ENCODE results near the gene PLEKHA7. TPM values are rescaled to one million over a fixed set of nuclear protein-coding genes. Genes with fewer than 3 reads are reported as not detected.
A peak's percentile ranks its signal among the peaks of the same experiment; 100 is the strongest.

The PLEKHA7 gene
- polyA plus RNA-seq, 1 of the 3 experiments (the other 2 are of a cell fraction) = 0.12 TPM

DNA sequence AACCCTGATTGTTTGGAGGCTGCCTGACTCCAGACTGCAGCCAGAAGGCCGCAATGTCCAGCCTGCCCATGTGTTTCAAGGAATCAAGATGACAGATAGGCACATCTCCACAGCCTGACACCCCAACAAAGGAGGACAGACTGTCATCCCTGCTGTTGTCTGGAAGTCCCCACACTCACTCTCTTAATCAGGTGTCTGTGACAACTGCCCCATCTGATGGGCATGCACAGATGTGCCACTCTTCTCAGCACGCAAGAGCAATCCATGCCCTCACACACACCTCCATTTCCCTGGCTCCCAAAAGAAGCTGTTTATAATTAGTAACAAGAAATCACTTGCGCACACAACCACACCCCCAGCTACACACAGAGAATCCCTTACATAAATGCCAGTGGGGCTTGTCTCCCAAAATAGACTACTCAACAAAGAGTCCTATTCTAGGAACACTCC is 158.2 kb downstream of the PLEKHA7 start:
- Histone ChIP-seq H3K27me3 (ENCODE audit: insufficient read depth) (no peaks in the 10 kb centered on the region; the same call in 1 of the 2 replicates), H3K4me1 (ENCODE audit: control insufficient read depth in 1 of 2, insufficient read depth in 2 of 2, low read depth in 1 of 2, low read length in 1 of 2) (peaks cover 0 to 17% of the 10 kb centered on the region in 2 experiments; a peak in 1 of 4 replicates), H2AFZ (ENCODE audit: low read depth) (no peak overlapping the region), H3K9me3 (no peaks in the 10 kb centered on the region), H3K79me2 (ENCODE audit: insufficient read depth) (no peaks in the 10 kb centered on the region), H3K4me3 (ENCODE audit: low read depth in 2 of 2, low read length in 1 of 2) (no peak overlapping the region), H3K27ac (ENCODE audit: low read depth in 2 of 2, low read length in 1 of 2) (no peak overlapping the region), H3K9me2 (no peaks in the 10 kb centered on the region), H3K9ac (no peak overlapping the region), H3K36me3 (replicated peaks in 1 of 2; ENCODE audit: control insufficient read depth in 1 of 2, insufficient read depth in 2 of 2, low read length in 1 of 2) (no peaks in the 10 kb centered on the region), H3F3A (replicated peaks; ENCODE audit: insufficient read depth) (no peaks in the 10 kb centered on the region), H3K4me2 (no peak overlapping the region), H4K20me1 (ENCODE audit: insufficient read depth) (no peaks in the 10 kb centered on the region)
- no peak for DNase-seq
- POLR2A ChIA-PET = no interaction called here
- no peak for TF ChIP-seq POLR2AphosphoS5 (IDR thresholded peaks at IDR 0.05; ENCODE audit: low read depth, low read length)
- no peak for TF ChIP-seq FOXM1 (IDR thresholded peaks at IDR 0.05; ENCODE audit: low read depth)
- no peak for TF ChIP-seq USF1 (IDR thresholded peaks at IDR 0.05; ENCODE audit: borderline replicate concordance, low read depth)
- TF ChIP-seq GABPA (IDR thresholded peaks at IDR 0.05; ENCODE audit: low read depth) = no peak
- no peak for TF ChIP-seq SMC3 (IDR thresholded peaks at IDR 0.05; ENCODE audit: low read depth, low read length)
- TF ChIP-seq, protein P1, sequence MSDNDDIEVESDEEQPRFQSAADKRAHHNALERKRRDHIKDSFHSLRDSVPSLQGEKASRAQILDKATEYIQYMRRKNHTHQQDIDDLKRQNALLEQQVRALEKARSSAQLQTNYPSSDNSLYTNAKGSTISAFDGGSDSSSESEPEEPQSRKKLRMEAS (IDR thresholded peaks at IDR 0.05; ENCODE audit: low read depth) = no peak
- no peak for TF ChIP-seq FOSL2 (IDR thresholded peaks at IDR 0.05; ENCODE audit: borderline replicate concordance, low read depth)
- TF ChIP-seq, protein P2, sequence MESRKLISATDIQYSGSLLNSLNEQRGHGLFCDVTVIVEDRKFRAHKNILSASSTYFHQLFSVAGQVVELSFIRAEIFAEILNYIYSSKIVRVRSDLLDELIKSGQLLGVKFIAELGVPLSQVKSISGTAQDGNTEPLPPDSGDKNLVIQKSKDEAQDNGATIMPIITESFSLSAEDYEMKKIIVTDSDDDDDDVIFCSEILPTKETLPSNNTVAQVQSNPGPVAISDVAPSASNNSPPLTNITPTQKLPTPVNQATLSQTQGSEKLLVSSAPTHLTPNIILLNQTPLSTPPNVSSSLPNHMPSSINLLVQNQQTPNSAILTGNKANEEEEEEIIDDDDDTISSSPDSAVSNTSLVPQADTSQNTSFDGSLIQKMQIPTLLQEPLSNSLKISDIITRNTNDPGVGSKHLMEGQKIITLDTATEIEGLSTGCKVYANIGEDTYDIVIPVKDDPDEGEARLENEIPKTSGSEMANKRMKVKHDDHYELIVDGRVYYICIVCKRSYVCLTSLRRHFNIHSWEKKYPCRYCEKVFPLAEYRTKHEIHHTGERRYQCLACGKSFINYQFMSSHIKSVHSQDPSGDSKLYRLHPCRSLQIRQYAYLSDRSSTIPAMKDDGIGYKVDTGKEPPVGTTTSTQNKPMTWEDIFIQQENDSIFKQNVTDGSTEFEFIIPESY (IDR thresholded peaks at IDR 0.05; ENCODE audit: borderline replicate concordance, low read depth) = no peak
- no peak for TF ChIP-seq PBX3 (IDR thresholded peaks at IDR 0.05)
- TF ChIP-seq FOXJ3 (CRISPR knock-in tag; IDR thresholded peaks at IDR 0.05) = no peak
- TF ChIP-seq NFIC (IDR thresholded peaks at IDR 0.05; ENCODE audit: borderline replicate concordance) = no peak
- TF ChIP-seq TEAD4 (IDR thresholded peaks at IDR 0.05; ENCODE audit: borderline replicate concordance, insufficient read depth) = no peak
- 70% methylated on average over 3 of the region's 3 CpGs for WGBS (ENCODE audit: low lambda C conversion rate)
- CTCF ChIA-PET = interaction anchor here (1.5 to 2.0 kb wide), 3 partner anchors 35 to 207 kb away, joined by 3 to 8 read pairs (median 4); no protein-coding TSS in a partner anchor

DNA sequence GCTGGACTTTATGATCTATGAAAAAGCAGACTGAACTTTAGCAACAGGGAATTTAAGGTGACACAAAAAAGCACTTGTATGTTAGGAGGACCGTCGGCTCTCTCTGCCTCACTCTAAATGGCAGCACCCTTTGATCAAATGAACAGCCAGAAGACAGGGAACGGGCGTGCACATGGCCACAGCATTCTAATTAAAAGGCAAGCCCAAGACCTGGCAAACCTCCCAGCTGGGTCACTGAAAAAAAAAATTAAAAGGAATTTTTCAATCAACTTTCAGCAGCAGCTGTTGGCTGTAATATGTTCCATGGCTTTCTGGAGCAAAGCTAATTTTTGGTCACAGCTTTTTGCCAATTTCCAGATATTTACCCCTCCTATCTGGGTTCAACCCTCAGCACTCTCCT is 159.2 kb downstream of the PLEKHA7 start:
- Histone ChIP-seq H3K27ac (ENCODE audit: low read depth in 2 of 2, low read length in 1 of 2) (no peak overlapping the region), H3K4me1 (ENCODE audit: control insufficient read depth in 1 of 2, insufficient read depth in 2 of 2, low read depth in 1 of 2, low read length in 1 of 2) (peaks cover 0 to 17% of the 10 kb centered on the region in 2 experiments; a peak in 1 of 4 replicates), H4K20me1 (ENCODE audit: insufficient read depth) (no peaks in the 10 kb centered on the region), H3K9ac (no peak overlapping the region), H3F3A (replicated peaks; ENCODE audit: insufficient read depth) (no peaks in the 10 kb centered on the region), H3K9me2 (no peaks in the 10 kb centered on the region), H3K27me3 (ENCODE audit: insufficient read depth) (no peaks in the 10 kb centered on the region; the same call in 1 of the 2 replicates), H3K4me2 (no peak overlapping the region), H3K36me3 (replicated peaks in 1 of 2; ENCODE audit: control insufficient read depth in 1 of 2, insufficient read depth in 2 of 2, low read length in 1 of 2) (no peaks in the 10 kb centered on the region), H3K9me3 (no peaks in the 10 kb centered on the region), H3K79me2 (ENCODE audit: insufficient read depth) (no peaks in the 10 kb centered on the region), H3K4me3 (ENCODE audit: low read depth in 2 of 2, low read length in 1 of 2) (no peak overlapping the region), H2AFZ (ENCODE audit: low read depth) (no peak overlapping the region)
- ChIA-PET CTCF (interaction anchor here (1.5 to 2.0 kb wide), 3 partner anchors 34 to 69 kb away, joined by 4 to 8 read pairs (median 6); no protein-coding TSS in a partner anchor), POLR2A (no interaction called here)
- WGBS (ENCODE audit: low lambda C conversion rate) = 57% methylated on average over 4 of the region's 4 CpGs
- peak; percentile 27 for DNase-seq
- no peak for TF ChIP-seq ELF1 (IDR thresholded peaks at IDR 0.05)
- TF ChIP-seq EP300 (IDR thresholded peaks at IDR 0.05; ENCODE audit: borderline replicate concordance in 1 of 2, low read depth in 1 of 2, low read length in 1 of 2) = peak in 1 of 2 experiments; percentile 17; a peak in 1 of 4 replicates
- 0 out of 2 replicates have a peak, but pooled peaks have one; percentile 14 for TF ChIP-seq RCOR1 (IDR thresholded peaks at IDR 0.05; ENCODE audit: low read length)
